Panc1 (cell line): ENCODE data around the gene FAM90A26. TPM values are rescaled to one million over a fixed set of nuclear protein-coding genes. Genes with fewer than 3 reads are reported as not detected.
"Not testable (repeated sequence)": the region's sequence is repeated elsewhere in the genome, so short reads cannot be mapped to it uniquely, and the experiment has no call there.

ENCODE experiments used
- ATAC-seq: fragments of 200-7000 bp; cut with Tn5 transposase; 2 replicates; pipeline ENCODE4 v1.9.1; 2020; ENCODE audit warnings: mild to moderate bottlenecking, moderate library complexity
- BruUV-seq: library from RNA; stranded (reverse); fragments of 400-500 nt; replicated peaks from 2 replicates; lab custom pipeline; 2021; lab: Mats Ljungman, UMichigan
- CTCF ChIA-PET: fragments of 300-600 bp; sonication (Branson Sonifier 250); formaldehyde crosslinking; loops from one replicate; lab custom pipeline; 2022; ENCODE audit warnings: antibody characterized with exemption; lab: Charles Lee
- POLR2A ChIA-PET: fragments of 300-600 bp; sonication (Branson Sonifier 250); formaldehyde crosslinking; loops from one replicate; lab custom pipeline; 2022; ENCODE audit warnings: antibody characterized with exemption; lab: Charles Lee
- DNase-seq: peaks from one replicate; pipeline ENCODE4 v3.0.0-alpha.2; 2010; ENCODE audit warnings: low read depth, low spot score
- H3K27ac ChIP-seq: 2 replicates; pipeline ENCODE4 v1.5.1; 2011; ENCODE audit warnings: mild to moderate bottlenecking, low read length, inconsistent platforms
- H3K27me3 ChIP-seq: fragments of 200-500 bp; sonication (Bioruptor generic); 2 replicates; pipeline ENCODE4 v1.6.0; 2014; ENCODE audit warnings: low read length, inconsistent platforms; ENCODE audit not compliant: control insufficient read depth, insufficient read depth
- H3K36me3 ChIP-seq: fragments of 200-500 bp; sonication (Bioruptor generic); 2 replicates; pipeline ENCODE4 v1.5.1; 2014; ENCODE audit warnings: inconsistent platforms, mild to moderate bottlenecking, low read length, moderate library complexity; ENCODE audit not compliant: control insufficient read depth, insufficient read depth
- H3K4me1 ChIP-seq: 2 replicates; pipeline ENCODE4 v1.5.1; 2011; ENCODE audit warnings: inconsistent platforms, mild to moderate bottlenecking, low read length, moderate library complexity; ENCODE audit not compliant: control insufficient read depth, insufficient read depth
- H3K4me3 ChIP-seq, 2 experiments: 2 replicates each; pipeline ENCODE4 v1.5.1; 2011 to 2012; ENCODE audit warnings: low read depth in 2 of 2, low read length in 2 of 2, mild to moderate bottlenecking in 2 of 2, inconsistent platforms in 1 of 2, moderate library complexity in 1 of 2
- H3K9me3 ChIP-seq: fragments of 200-500 bp; sonication (Bioruptor generic); 2 replicates; pipeline ENCODE4 v1.5.1; 2014; ENCODE audit warnings: low read depth, mild to moderate bottlenecking, inconsistent platforms, low read length, moderate library complexity; ENCODE audit not compliant: control insufficient read depth, insufficient read depth
- CTCF ChIP-seq: fragments of 450-650 bp; IDR thresholded peaks from 2 replicates; pipeline ENCODE4 v1.5.1; 2017; ENCODE audit warnings: mild to moderate bottlenecking
- POLR2AphosphoS5 ChIP-seq: IDR thresholded peaks from 2 replicates; pipeline ENCODE4 v1.6.1; 2012; ENCODE audit warnings: mild to moderate bottlenecking, low read depth, low read length, moderate library complexity
- REST ChIP-seq, 2 experiments: IDR thresholded peaks; 2 replicates each; pipeline ENCODE4 v1.6.1; 2011 to 2012; ENCODE audit warnings: low read depth in 2 of 2, control low read depth in 1 of 2, low read length in 1 of 2, mild to moderate bottlenecking in 1 of 2, moderate library complexity in 1 of 2; ENCODE audit not compliant: insufficient read depth in 1 of 2
- SIN3A ChIP-seq: IDR thresholded peaks from 2 replicates; pipeline ENCODE4 v1.6.1; 2012; ENCODE audit warnings: low read depth, mild to moderate bottlenecking, low read length, moderate library complexity, borderline replicate concordance; ENCODE audit not compliant: insufficient read depth
- TCF7L2 ChIP-seq: IDR thresholded peaks from 2 replicates; pipeline ENCODE4 v1.6.1; 2011; ENCODE audit warnings: mild to moderate bottlenecking, low read depth, low read length, inconsistent platforms
- in situ Hi-C: cut with HindIII; loops from 2 replicates; pipeline ENCODE4 v1.10.0; 2016; ENCODE audit warnings: low sequenced_read_pairs, low pct_unique_long_range_greater_than_20kb
- intact Hi-C: fragments of 100-400 bp; cut with micrococcal nuclease; formaldehyde crosslinking; loops from one replicate; pipeline ENCODE4 v1.10.0; 2022; ENCODE audit not compliant: unreplicated experiment
- total RNA-seq: library from RNA; stranded (reverse); gene quantifications from one replicate; pipeline ENCODE4 v1.2.1, GENCODE V29; 2021; ENCODE audit not compliant: unreplicated experiment

Gene FAM90A26
- total RNA-seq, 1 experiment from 2014 or later: not detected

- POLR2A ChIA-PET: no interaction called here
- Histone ChIP-seq H3K4me1 (no peaks in the 10 kb centered on the region), H3K27me3 (no peaks in the 10 kb centered on the region), H3K4me3 (no peak overlapping the region), H3K9me3 (no peaks in the 10 kb centered on the region), H3K27ac (no peak overlapping the region), H3K36me3 (no peaks in the 10 kb centered on the region)
- TF ChIP-seq REST (IDR thresholded peaks at IDR 0.05; ENCODE audit: insufficient read depth in 1 of 2, low read depth in 2 of 2, low read length in 1 of 2) (no peak), CTCF (no peak), POLR2AphosphoS5 (no peak), SIN3A (no peak), TCF7L2 (no peak)
- CTCF ChIA-PET: no interaction called here
- intact Hi-C loops: no loop called here
- in situ Hi-C loops: no loop called here
- no TSS peak for BruUV-seq
- DNase-seq (no peak), ATAC-seq (no peak)
Measured at GRCh38 chr4:9143421-9144080, 26.7 kb upstream of the FAM90A26 start.

GRCh38 chr4:9146967-9147366 is 23.2 kb upstream of the FAM90A26 start:
- BruUV-seq: no TSS peak
- CTCF ChIA-PET: no interaction called here

GRCh38 chr4:9147368-9147767 is 22.8 kb upstream of the FAM90A26 start:
- ATAC-seq, H3K27ac ChIP-seq, H3K36me3 ChIP-seq, H3K9me3 ChIP-seq, DNase-seq, H3K4me1 ChIP-seq, H3K4me3 ChIP-seq, POLR2A ChIA-PET, CTCF ChIA-PET, in situ Hi-C loops, H3K27me3 ChIP-seq, BruUV-seq, intact Hi-C loops: not testable (repeated sequence)

More at GRCh38 chr4:9146967-9147366, 23.2 kb upstream of the FAM90A26 start:
- TF ChIP-seq TCF7L2: no peak
- no peak for TF ChIP-seq SIN3A
- intact Hi-C loops: no loop called here
- H3K27ac ChIP-seq: no peak overlapping the region
- DNase-seq (no peak), ATAC-seq (no peak)
- no peaks in the 10 kb centered on the region for H3K27me3 ChIP-seq
- no peaks in the 10 kb centered on the region for H3K36me3 ChIP-seq
- in situ Hi-C loops: no loop called here
- no peak overlapping the region for H3K4me3 ChIP-seq
- no peaks in the 10 kb centered on the region for H3K9me3 ChIP-seq
- POLR2A ChIA-PET: no interaction called here
- no peaks in the 10 kb centered on the region for H3K4me1 ChIP-seq

GRCh38 chr4:9148611-9149409 is 21.4 kb upstream of the FAM90A26 start:
- POLR2A ChIA-PET, CTCF ChIA-PET, BruUV-seq, H3K27ac ChIP-seq, in situ Hi-C loops, intact Hi-C loops, ATAC-seq, H3K4me3 ChIP-seq, H3K36me3 ChIP-seq, DNase-seq, H3K4me1 ChIP-seq, H3K9me3 ChIP-seq, H3K27me3 ChIP-seq: not testable (repeated sequence)

GRCh38 chr4:9151809-9152179 is 18.4 kb upstream of the FAM90A26 start:
- DNase-seq, H3K27ac ChIP-seq, H3K4me1 ChIP-seq, ATAC-seq, intact Hi-C loops, CTCF ChIA-PET, H3K36me3 ChIP-seq, H3K27me3 ChIP-seq, in situ Hi-C loops, BruUV-seq, POLR2A ChIA-PET, H3K9me3 ChIP-seq: not testable (repeated sequence)
- peak overlapping the region; percentile 47 to 53 for H3K4me3 ChIP-seq
